HepG2 (cell line): ENCODE data around the gene IKZF3. TPM values are rescaled to one million over a fixed set of nuclear protein-coding genes. Genes with fewer than 3 reads are reported as not detected.
A peak's percentile ranks its signal among the peaks of the same experiment; 100 is the strongest.

Source experiments
- AKAP8 ChIP-seq: sonication (generic); formaldehyde crosslinking; IDR thresholded peaks from 2 replicates; pipeline ENCODE4 v1.5.1; 2020; ENCODE audit warnings: mild to moderate bottlenecking, missing genetic modification reagents
- E2F1 ChIP-seq: sonication (generic); formaldehyde crosslinking; IDR thresholded peaks from 2 replicates; pipeline ENCODE4 v1.5.0; 2020; ENCODE audit warnings: missing genetic modification reagents
- ELF1 ChIP-seq: sonication (generic); formaldehyde crosslinking; IDR thresholded peaks from 2 replicates; pipeline ENCODE4 v1.4.0; 2020; ENCODE audit warnings: missing genetic modification reagents
- FOXA3 ChIP-seq: IDR thresholded peaks from 2 replicates; pipeline ENCODE4 v1.6.1; 2016; ENCODE audit warnings: missing genetic modification reagents, missing compliant biosample characterization
- FOXO1 ChIP-seq: sonication (generic); formaldehyde crosslinking; IDR thresholded peaks from 2 replicates; pipeline ENCODE4 v1.4.0; 2020; ENCODE audit warnings: missing genetic modification reagents
- HMGXB4 ChIP-seq, 2 experiments: sonication (generic) in 1 of 2; formaldehyde crosslinking in 1 of 2; IDR thresholded peaks; 2 replicates each; pipeline versions ENCODE4 v1.4.0 to v1.6.1; 2018 to 2020; ENCODE audit warnings: missing genetic modification reagents in 2 of 2, borderline replicate concordance in 1 of 2, low read depth in 1 of 2, mild to moderate bottlenecking in 1 of 2, missing biosample characterization in 1 of 2
- HNRNPH1 ChIP-seq: fragments of 200-400 bp; formaldehyde crosslinking; optimal IDR thresholded peaks from 2 replicates; pipeline ENCODE3; 2017; ENCODE audit warnings: mild to moderate bottlenecking, low read depth, low read length
- IRX3 ChIP-seq: sonication (generic); formaldehyde crosslinking; IDR thresholded peaks from 2 replicates; pipeline ENCODE4 v1.8.1; 2023; ENCODE audit warnings: mild to moderate bottlenecking, low read depth, missing genetic modification reagents, borderline replicate concordance
- KLF13 ChIP-seq: sonication (generic); formaldehyde crosslinking; IDR thresholded peaks from 2 replicates; pipeline ENCODE4 v1.4.0; 2020; ENCODE audit warnings: mild to moderate bottlenecking, missing genetic modification reagents
- MAZ ChIP-seq, 2 experiments: sonication (generic) in 1 of 2; formaldehyde crosslinking in 1 of 2; IDR thresholded peaks; 2 replicates each; pipeline versions ENCODE4 v1.5.0 to v1.6.1; 2012 to 2020; ENCODE audit warnings: low read depth in 2 of 2, mild to moderate bottlenecking in 2 of 2, borderline replicate concordance in 1 of 2, improper control_type of control experiment in 1 of 2, low read length in 1 of 2, missing genetic modification reagents in 1 of 2, moderate library complexity in 1 of 2
- MXD1 ChIP-seq: sonication (generic); formaldehyde crosslinking; IDR thresholded peaks from 2 replicates; pipeline ENCODE4 v1.4.0; 2020; ENCODE audit warnings: mild to moderate bottlenecking, missing genetic modification reagents
- MXD3 ChIP-seq: IDR thresholded peaks from 2 replicates; pipeline ENCODE4 v1.6.1; 2016; ENCODE audit warnings: mild to moderate bottlenecking, missing biosample characterization, missing genetic modification reagents
- SKIL ChIP-seq: sonication (generic); formaldehyde crosslinking; IDR thresholded peaks from 2 replicates; pipeline ENCODE4 v1.8.0; 2022; ENCODE audit warnings: missing genetic modification reagents, mild to moderate bottlenecking, moderate library complexity, borderline replicate concordance
- SP4 ChIP-seq: sonication (generic); formaldehyde crosslinking; IDR thresholded peaks from 2 replicates; pipeline ENCODE4 v1.8.1; 2023; ENCODE audit warnings: mild to moderate bottlenecking, missing genetic modification reagents
- TOPORS ChIP-seq: sonication (generic); formaldehyde crosslinking; IDR thresholded peaks from 2 replicates; pipeline ENCODE4 v1.8.0; 2023; ENCODE audit warnings: mild to moderate bottlenecking, missing genetic modification reagents
- WIZ ChIP-seq: sonication (generic); formaldehyde crosslinking; IDR thresholded peaks from 2 replicates; pipeline ENCODE4 v1.5.1; 2020; ENCODE audit warnings: mild to moderate bottlenecking, missing genetic modification reagents
- ZFP1 ChIP-seq: IDR thresholded peaks from 2 replicates; pipeline ENCODE4 v1.6.1; 2016
- ZFP90 ChIP-seq: sonication (generic); formaldehyde crosslinking; IDR thresholded peaks from 2 replicates; pipeline ENCODE4 v1.8.0; 2022; ENCODE audit warnings: missing genetic modification reagents, mild to moderate bottlenecking, inconsistent platforms, borderline replicate concordance
- ZNF451 ChIP-seq: sonication (generic); formaldehyde crosslinking; IDR thresholded peaks from 2 replicates; pipeline ENCODE4 v1.5.0; 2020; ENCODE audit warnings: mild to moderate bottlenecking, missing genetic modification reagents
- ZNF792 ChIP-seq: IDR thresholded peaks from 2 replicates; pipeline ENCODE4 v1.6.1; 2016
- polyA plus RNA-seq, 8 experiments: library from polyadenylated mRNA; depleted of rRNA in 3 of 8; stranded (reverse) in 7 of 8; unstranded in 1 of 8; fragments of >200 nt; fragmentation: Illumina TruSeq in 4 of 8; extraction: Trizol in 4 of 8; gene quantifications; 2 replicates each; pipeline versions ENCODE4 v1.2.1 to v1.2.3, GENCODE V29; 2011 to 2016; ENCODE audit warnings: low read depth in 4 of 8, missing spikeins in 1 of 8, mixed read lengths in 1 of 8; ENCODE audit not compliant: insufficient read depth in 1 of 8
- total RNA-seq, 5 experiments: library from RNA; depleted of rRNA; stranded (reverse); fragments of >200 nt; fragmentation: Illumina TruSeq; extraction: Trizol; gene quantifications; 2 replicates each; pipeline ENCODE4 v1.2.3, GENCODE V29; 2016; ENCODE audit warnings: low read depth in 1 of 5

Gene IKZF3
- total and polyA plus RNA-seq, 2 of the 13 experiments (the other 11 are each of a cell fraction or from before 2014, with no cell fraction given) = not detected

- TF ChIP-seq SKIL (peak; percentile 63; the same call in 1 of the 2 replicates), FOXA3 (CRISPR knock-in tag) (peak; percentile 98), ZNF792 (peak; percentile 23; the same call in 1 of the 2 replicates), AKAP8 (CRISPR knock-in tag) (peak; percentile 94), TOPORS (CRISPR knock-in tag) (no peak), FOXO1 (CRISPR knock-in tag) (peak; percentile 95), HNRNPH1 (peak; percentile 79), ZFP1 (CRISPR knock-in tag) (peak; percentile 88), ZNF451 (CRISPR knock-in tag) (no peak; the same call in none of the 2 replicates), ELF1 (CRISPR knock-in tag) (peak; percentile 89), WIZ (CRISPR knock-in tag) (0 out of 2 replicates have a peak, but pooled peaks have one; percentile 57), MAZ (IDR thresholded peaks at IDR 0.05; ENCODE audit: borderline replicate concordance, low read depth, low read length) (peak; percentile 76; the same call in 1 of the 2 replicates), MAZ (CRISPR knock-in tag; IDR thresholded peaks at IDR 0.05; ENCODE audit: low read depth) (peak; percentile 76; the same call in 1 of the 2 replicates), HMGXB4 (CRISPR knock-in tag; IDR thresholded peaks at IDR 0.05; ENCODE audit: borderline replicate concordance in 1 of 2, low read depth in 1 of 2) (peak; percentile 10 to 76; a peak in 3 of 4 replicates), SP4 (CRISPR knock-in tag) (peak; percentile 85), ZFP90 (no peak; the same call in none of the 2 replicates), MXD1 (CRISPR knock-in tag) (peak; percentile 71; the same call in 1 of the 2 replicates), E2F1 (CRISPR knock-in tag) (peak; percentile 51; the same call in 1 of the 2 replicates), IRX3 (CRISPR knock-in tag) (no peak; the same call in 1 of the 2 replicates), MXD3 (CRISPR knock-in tag) (peak; percentile 78; the same call in 1 of the 2 replicates), KLF13 (CRISPR knock-in tag) (no peak)
Observed at GRCh38 chr17:39738983-39739884, 124.9 kb downstream of the IKZF3 start (continued).
